Iris pigment epithelial cell (primary cell): ENCODE data around the gene CBLB.

ENCODE experiments used
- DNase-seq: peaks from one replicate; pipeline ENCODE4 v3.0.0-alpha.2; 2011; ENCODE audit warnings: low read depth

Gene CBLB

GRCh38 chr3:105615814-105616213, 253.0 kb downstream of the CBLB start:
- no peak for DNase-seq

- DNase-seq = peak; percentile 41
These were observed 254.4 kb downstream of the CBLB start for GRCh38 chr3:105614288-105615030.

GRCh38 chr3:105613120-105613519, 255.7 kb downstream of the CBLB start:
- DNase-seq = no peak

- no peak for DNase-seq
These were observed 257.3 kb downstream of the CBLB start for GRCh38 chr3:105611304-105612192.

- no peak for DNase-seq
These were observed 258.3 kb downstream of the CBLB start for GRCh38 chr3:105610473-105610872.

GRCh38 chr3:105608623-105609022, 260.2 kb downstream of the CBLB start:
- no peak for DNase-seq

GRCh38 chr3:105606016-105606415, 262.8 kb downstream of the CBLB start:
- DNase-seq = peak; percentile 78
